NCI-H226 (cell line): ENCODE data around the gene SH3RF3.

Experiments used
- DNase-seq: peaks from one replicate; pipeline ENCODE4 v3.0.0-alpha.2; 2015

The SH3RF3 gene

GRCh38 chr2:109141006-109141600 is 12.1 kb downstream of the SH3RF3 start:
- no peak for DNase-seq

DNA sequence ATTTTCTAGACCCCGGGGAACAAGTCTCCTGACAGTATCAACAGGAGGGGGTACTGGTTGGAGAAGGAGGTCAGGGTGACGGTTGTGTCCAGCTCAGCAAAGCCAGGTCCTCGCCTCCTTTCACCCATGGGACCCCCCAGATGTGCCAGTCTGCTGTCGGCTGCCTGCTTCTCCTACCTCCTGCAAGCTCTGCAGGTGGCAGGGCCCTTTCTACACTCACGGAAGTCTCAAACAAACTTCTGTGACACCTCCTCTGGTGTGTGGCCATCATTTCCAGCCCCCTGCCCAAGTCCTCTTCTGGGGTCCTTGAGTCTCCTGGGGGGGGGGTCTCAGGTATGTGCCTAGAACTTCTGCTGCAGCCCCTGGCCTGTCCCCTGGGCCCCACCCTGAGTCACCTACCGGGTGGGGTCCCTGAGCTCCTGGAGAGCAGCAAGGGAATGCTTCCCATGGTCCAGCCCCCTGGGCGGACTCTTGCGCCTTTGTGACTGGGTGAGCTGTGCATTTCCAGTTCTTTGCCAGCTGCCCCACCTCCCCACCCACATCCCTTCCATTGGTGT is 12.8 kb downstream of the SH3RF3 start:
- DNase-seq = no peak

- no peak for DNase-seq
Observed at GRCh38 chr2:109142416-109143210, 13.6 kb downstream of the SH3RF3 start.

- no peak for DNase-seq
Observed at GRCh38 chr2:109143214-109144187, 14.5 kb downstream of the SH3RF3 start.

- no peak for DNase-seq
Observed at GRCh38 chr2:109144271-109144670, 15.3 kb downstream of the SH3RF3 start.

DNA sequence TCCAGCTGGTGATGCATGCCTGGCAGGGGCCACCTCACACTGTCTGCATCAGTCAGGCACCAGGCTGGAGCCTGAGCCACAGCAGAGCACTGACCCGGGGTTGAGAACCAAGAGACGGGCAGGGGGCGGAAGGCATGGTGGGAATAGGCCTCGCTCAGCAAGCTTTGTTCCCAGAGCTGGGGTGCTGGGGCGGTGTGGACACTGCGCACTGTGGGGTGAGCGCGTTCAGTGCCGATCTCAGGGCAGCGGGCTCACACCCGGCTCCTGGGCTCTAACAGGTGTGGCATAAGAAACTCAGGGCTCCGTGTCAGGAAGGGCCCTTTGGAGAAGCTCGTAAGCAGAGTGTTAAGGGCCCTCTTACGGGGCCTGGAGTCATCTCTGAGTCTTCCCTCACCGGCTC is 15.7 kb downstream of the SH3RF3 start:
- no peak for DNase-seq

- no peak for DNase-seq
Observed at GRCh38 chr2:109145286-109145685, 16.3 kb downstream of the SH3RF3 start.

- no peak for DNase-seq
Observed at GRCh38 chr2:109147405-109147804, 18.4 kb downstream of the SH3RF3 start.

DNA sequence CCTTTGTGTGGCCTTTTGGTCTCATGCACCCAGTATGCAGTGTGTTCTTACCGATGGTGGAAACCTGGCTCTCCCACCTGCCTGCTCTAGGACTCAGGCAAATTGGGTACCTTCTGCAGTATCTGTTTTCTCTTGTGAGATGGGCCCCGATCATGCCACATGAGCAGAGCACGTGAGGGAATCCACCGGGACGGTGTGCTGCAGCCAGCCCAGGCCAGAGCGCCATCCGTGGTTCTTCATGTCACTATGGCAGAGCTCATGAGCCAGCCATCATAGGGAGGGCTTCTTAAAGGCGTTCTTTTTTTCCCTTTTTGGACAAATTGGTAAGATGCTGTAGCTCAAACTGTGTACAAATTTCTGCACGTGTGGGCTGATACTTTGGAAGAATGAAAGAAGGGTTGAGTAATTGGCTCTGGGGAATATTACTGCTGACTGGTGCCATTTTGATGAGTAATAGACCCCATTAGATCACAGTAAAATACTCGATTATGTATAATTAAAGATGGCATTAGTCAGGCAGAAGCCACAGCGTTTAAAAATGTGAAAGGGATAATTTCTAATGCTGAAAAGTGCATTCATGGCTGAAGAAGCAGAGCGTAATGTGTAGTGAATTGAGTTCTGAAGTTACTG is 19.2 kb downstream of the SH3RF3 start:
- DNase-seq = no peak

DNA sequence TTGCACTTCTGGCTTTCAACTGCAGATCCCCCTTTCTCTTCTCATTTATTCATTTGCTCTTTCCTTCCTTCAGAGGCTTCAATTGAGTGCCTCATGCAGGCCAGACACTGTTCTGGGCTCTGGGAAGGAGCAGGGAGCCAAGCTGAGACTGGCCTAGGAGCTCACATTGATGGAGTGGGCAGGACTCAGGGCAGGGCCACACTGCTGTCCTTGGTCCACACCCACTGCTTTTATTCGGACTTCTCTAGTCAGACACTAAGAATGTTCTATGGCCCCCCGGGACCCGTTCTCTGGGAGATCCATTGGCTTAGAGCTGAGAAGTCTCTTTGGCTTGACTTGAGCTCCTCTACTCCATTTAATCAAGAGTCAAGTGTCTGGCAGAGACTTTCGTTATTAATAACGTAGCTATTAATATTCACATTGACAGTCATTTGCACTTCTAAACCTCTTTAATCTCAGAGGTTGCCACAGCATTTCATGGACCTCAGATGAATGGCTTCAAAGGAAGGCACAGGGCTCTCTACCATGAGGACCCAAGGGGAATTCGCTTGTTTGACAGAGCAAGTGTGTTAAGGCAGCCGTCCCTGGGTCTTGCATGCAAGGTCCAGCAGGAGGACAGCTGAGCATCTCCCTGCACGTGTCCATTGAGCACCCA is 20.1 kb downstream of the SH3RF3 start:
- DNase-seq = no peak

GRCh38 chr2:109150559-109150958 is 21.6 kb downstream of the SH3RF3 start:
- DNase-seq = no peak

DNA sequence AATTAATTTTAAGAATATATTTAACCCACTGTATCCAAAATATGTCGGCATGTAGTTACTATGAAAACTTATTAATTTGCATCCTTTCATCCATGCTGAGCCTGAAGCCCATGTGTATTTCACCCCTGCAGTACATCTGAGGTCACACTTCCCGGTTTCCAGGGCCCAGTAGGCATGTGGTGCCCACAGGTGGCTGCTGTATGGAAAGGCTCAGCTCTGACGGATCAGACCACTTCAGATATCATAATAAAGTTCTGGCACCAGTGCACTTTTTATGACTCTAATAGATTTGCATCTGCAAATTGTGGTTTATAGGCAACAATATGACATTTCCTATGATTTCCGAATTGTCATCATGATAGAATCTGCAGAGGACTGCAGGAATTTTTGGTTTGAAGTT is 22.5 kb downstream of the SH3RF3 start:
- no peak for DNase-seq

GRCh38 chr2:109153005-109153784 is 24.2 kb downstream of the SH3RF3 start:
- DNase-seq = no peak

DNA sequence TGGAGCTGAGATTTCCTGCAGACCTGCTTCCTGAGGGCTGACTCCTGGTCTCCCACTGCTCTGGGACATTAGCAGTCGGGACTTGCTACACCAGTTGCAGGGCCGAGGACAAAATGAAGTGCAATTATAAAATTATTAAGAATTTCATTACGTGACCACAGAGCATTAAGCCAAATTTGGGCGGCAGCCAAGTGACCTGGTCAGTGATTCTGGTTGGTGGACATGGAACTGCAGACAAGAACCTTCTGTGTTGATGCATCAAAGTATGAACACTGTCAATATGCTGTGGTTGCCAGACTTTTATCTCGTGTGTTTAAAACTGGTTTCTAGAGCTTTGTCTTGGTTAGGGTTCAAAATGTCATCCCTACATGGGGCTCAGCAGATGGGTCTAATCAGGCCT is 24.8 kb downstream of the SH3RF3 start:
- DNase-seq = no peak

- no peak for DNase-seq
Observed at GRCh38 chr2:109154226-109154625, 25.2 kb downstream of the SH3RF3 start.

DNA sequence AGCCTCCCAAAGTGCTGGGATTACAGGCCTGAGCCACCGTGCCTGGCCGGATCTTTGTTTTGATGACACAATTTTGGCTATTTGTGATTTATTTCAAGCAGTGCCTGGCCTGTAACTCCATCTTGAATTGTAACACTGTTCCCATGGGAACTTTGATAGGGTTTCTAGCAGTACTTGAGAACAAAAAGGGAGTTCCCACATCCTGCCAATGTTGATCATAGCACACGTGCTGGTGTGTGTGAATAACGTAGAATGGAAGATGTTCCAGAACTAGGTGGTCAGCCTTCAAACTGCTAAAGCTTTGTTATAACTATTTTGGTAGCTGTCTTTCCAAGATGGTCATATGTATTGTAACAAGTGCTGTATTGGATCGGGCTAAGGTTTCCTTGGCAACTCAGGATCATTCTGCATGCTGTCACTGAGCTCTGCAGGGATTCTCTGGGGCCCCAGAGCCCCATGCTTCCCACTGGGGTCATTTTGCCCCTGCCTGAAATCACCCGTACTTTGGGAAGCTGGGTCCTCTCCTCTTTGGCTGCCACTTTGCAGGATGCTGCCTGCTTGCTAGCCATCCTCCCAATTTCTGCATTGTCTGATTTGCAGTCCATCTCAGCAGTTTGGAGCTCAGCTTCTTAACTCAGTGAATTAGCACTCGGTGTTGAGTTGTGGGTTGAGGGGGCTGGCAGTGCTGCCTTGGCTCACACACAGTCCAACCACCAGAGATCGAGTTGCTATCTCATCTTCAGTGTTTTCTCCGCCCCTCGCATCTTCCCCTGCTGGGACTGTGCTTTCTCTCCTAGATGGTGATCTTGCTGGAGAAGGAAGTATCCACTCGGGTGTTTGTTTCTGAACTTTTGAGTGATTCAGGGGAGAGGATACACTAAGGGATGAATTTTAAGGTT is 26.8 kb downstream of the SH3RF3 start:
- no peak for DNase-seq

DNA sequence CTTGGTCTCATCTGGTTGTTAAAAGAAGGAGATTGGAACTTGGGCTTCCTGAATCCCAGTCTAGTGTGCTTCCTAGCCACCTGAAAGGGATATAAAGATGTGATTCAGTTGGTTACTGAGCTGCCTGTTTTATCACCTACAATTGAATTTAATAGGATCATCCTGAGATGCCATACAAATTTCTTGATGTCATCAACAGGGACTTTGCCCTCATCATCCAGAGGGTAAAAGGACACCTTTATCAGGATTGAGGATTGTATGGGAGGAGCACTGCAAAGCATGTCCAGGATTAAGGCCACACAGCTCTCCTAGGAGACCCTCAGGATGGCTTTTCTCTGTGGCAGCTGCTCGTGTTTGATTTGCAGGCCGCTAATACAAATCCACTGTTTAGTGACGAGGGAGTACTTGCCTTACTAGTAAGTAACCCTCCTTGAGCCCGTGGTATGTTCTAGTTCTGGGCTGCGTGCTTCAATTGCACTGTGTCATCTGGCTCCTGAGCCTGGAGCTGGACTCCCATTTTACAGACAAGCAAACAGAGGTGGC is 28.6 kb downstream of the SH3RF3 start:
- DNase-seq = no peak

GRCh38 chr2:109158237-109158636 is 29.2 kb downstream of the SH3RF3 start:
- DNase-seq = no peak

DNA sequence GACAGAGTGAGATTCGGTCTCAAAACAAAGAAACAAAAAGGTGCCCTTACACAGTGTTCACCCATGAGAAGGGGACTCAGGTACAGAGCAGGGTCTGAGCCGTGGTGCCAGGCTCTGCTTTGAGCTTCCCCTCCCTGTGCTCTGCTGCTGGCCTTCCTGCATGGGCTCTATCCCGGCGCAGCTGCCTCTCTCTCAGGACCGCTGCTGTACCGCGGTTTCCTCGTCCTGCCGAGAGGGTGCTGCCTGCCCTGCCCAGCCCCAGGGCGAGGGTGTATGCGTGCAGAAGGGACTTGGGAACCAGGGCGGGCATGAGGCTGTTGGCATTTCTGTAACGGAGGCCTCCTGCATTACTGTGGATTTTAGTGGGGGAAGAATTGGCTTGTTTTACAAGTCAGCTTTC is 30.1 kb downstream of the SH3RF3 start:
- no peak for DNase-seq
